SK-N-MC (cell line): ENCODE data around the gene SOD3.

Source experiments
- EZH2 ChIP-seq: fragments of 200-600 bp; sonication (generic); IDR thresholded peaks from one replicate; pipeline ENCODE4 v1.6.1; 2017; ENCODE audit warnings: antibody characterized with exemption
- FOXP2 ChIP-seq: optimal IDR thresholded peaks from 2 replicates; pipeline ENCODE3; 2011; ENCODE audit warnings: mild to moderate bottlenecking, moderate library complexity; ENCODE audit not compliant: insufficient read depth; ENCODE audit errors: extremely low read length, control extremely low read depth
- POLR2AphosphoS5 ChIP-seq: IDR thresholded peaks from 2 replicates; pipeline ENCODE4 v1.6.1; 2012; ENCODE audit warnings: mild to moderate bottlenecking, low read depth, low read length, borderline replicate concordance

DNA sequence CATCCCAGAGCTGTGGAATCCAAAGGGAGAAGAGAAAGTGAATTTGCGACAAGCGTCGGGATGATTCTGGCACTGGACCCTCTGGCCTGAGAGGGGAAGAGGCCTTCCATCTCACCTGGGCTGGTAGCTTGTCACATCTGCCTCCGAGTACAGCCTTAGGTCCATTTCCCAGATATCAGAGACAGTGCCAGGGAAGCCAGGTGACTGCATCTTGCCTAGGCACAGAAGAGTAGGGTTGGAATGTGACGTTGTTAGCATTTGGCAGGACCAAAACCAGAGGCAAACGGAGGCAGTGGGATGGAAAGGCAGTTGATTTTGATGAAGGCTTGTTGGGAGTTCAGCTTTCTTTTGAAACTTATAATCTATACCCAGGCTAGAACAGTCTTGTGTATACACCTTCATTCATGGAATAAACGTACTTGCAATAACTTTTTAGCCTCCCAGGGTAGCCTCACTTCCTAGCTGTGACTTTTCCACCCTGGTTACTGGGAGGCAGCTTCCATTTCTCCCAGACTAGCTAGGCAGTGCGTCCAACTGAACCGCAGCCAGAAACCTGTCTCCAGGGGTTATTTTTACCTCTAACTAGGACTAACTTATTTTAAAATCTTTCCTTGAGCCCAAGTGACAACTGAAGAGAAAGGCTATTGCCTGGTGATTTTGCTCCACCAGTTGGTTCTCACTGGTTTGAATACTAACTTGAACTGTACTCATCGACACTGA is 5.9 kb downstream of the SOD3 start:
- TF ChIP-seq EZH2 (no peak), POLR2AphosphoS5 (no peak), FOXP2 (no peak)
